SK-N-SH (cell line): ENCODE results near the gene RAB8A.

Source experiments
- CHD2 ChIP-seq: fragments of 150-350 bp; IDR thresholded peaks from 2 replicates; pipeline ENCODE4 v1.6.1; 2018; ENCODE audit warnings: low read length; ENCODE audit not compliant: partially characterized antibody
- ELF1 ChIP-seq: IDR thresholded peaks from 2 replicates; pipeline ENCODE4 v1.4.0; 2012
- EP300 ChIP-seq, 2 experiments: IDR thresholded peaks; 2 replicates each; pipeline versions ENCODE4 v1.4.0 to v1.6.1; 2012; ENCODE audit warnings: borderline replicate concordance in 1 of 2, low read depth in 1 of 2, low read length in 1 of 2
- EZH2phosphoT487 ChIP-seq: fragments of 200-600 bp; sonication (generic); IDR thresholded peaks from 2 replicates; pipeline ENCODE4 v1.6.1; 2017; ENCODE audit warnings: low read depth, mixed run types, mild to moderate bottlenecking, antibody characterized with exemption, moderate library complexity, borderline replicate concordance
- GATA2 ChIP-seq: sonication (generic); formaldehyde crosslinking; IDR thresholded peaks from 2 replicates; pipeline ENCODE4 v1.5.0; 2020; ENCODE audit warnings: mild to moderate bottlenecking, missing genetic modification reagents
- NRF1 ChIP-seq: IDR thresholded peaks from 2 replicates; pipeline ENCODE4 v1.6.1; 2012; ENCODE audit warnings: low read depth, mild to moderate bottlenecking, low read length
- POLR2AphosphoS5 ChIP-seq: IDR thresholded peaks from 2 replicates; pipeline ENCODE4 v1.6.1; 2012; ENCODE audit warnings: low read depth, low read length
- RAD21 ChIP-seq: IDR thresholded peaks from 2 replicates; pipeline ENCODE4 v1.6.1; 2012; ENCODE audit warnings: mild to moderate bottlenecking, low read length
- YY1 ChIP-seq: IDR thresholded peaks from 2 replicates; pipeline ENCODE4 v1.4.0; 2012; ENCODE audit warnings: low read depth, mild to moderate bottlenecking
- TF ChIP-seq, protein P1 (sequence below): IDR thresholded peaks from 2 replicates; pipeline ENCODE4 v1.4.0; 2012; ENCODE audit warnings: low read depth
- TF ChIP-seq, protein P2 (sequence below): fragments of 200-600 bp; sonication (generic); IDR thresholded peaks from 2 replicates; pipeline ENCODE4 v1.6.1; 2017; ENCODE audit warnings: antibody characterized with exemption, mild to moderate bottlenecking, moderate library complexity
- TF ChIP-seq, protein P3 (sequence below): IDR thresholded peaks from 2 replicates; pipeline ENCODE4; 2012

DNA sequence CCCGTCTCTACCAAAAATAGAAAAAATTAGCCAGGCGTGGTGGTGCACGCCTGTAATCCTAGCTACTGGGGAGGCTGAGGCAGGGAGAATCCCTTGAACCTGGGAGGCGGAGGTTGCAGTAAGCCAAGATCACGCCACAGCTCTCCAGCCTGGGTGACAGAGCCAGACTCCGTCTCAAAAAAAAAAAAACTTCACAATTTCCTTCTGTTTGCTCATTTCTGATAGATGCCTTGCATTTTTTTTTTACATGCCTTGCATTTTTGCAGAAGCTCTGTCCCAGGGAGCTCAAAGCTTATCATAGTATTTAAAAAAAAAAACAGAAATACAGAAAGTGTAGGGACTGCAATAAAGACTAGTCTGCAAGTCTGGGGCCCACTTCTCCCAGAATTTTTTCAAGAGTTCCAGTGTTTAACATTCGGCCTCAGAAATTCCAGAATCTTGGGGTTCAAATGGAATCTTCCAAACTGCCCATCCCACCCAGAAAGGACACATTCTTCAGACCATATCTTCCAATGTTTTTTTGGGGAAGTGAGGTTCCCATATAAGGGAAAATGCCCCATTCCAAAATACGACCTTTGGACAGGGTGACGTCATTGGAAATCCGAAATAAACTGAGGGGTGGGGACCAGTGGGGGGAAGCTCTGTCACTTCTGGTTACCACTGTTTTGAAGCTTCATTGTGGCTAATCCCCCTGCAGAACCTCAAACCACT is 17.2 kb upstream of the RAB8A start:
- TF ChIP-seq, protein P1, sequence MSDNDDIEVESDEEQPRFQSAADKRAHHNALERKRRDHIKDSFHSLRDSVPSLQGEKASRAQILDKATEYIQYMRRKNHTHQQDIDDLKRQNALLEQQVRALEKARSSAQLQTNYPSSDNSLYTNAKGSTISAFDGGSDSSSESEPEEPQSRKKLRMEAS = no peak
- TF ChIP-seq RAD21 (no peak), YY1 (no peak), CHD2 (no peak), GATA2 (CRISPR knock-in tag) (no peak), ELF1 (no peak), EP300 (IDR thresholded peaks at IDR 0.05; ENCODE audit: borderline replicate concordance in 1 of 2, low read depth in 1 of 2, low read length in 1 of 2) (no peak), POLR2AphosphoS5 (no peak), EZH2phosphoT487 (no peak), NRF1 (no peak)
- TF ChIP-seq, protein P2, sequence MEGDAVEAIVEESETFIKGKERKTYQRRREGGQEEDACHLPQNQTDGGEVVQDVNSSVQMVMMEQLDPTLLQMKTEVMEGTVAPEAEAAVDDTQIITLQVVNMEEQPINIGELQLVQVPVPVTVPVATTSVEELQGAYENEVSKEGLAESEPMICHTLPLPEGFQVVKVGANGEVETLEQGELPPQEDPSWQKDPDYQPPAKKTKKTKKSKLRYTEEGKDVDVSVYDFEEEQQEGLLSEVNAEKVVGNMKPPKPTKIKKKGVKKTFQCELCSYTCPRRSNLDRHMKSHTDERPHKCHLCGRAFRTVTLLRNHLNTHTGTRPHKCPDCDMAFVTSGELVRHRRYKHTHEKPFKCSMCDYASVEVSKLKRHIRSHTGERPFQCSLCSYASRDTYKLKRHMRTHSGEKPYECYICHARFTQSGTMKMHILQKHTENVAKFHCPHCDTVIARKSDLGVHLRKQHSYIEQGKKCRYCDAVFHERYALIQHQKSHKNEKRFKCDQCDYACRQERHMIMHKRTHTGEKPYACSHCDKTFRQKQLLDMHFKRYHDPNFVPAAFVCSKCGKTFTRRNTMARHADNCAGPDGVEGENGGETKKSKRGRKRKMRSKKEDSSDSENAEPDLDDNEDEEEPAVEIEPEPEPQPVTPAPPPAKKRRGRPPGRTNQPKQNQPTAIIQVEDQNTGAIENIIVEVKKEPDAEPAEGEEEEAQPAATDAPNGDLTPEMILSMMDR = no peak
- TF ChIP-seq, protein P3, sequence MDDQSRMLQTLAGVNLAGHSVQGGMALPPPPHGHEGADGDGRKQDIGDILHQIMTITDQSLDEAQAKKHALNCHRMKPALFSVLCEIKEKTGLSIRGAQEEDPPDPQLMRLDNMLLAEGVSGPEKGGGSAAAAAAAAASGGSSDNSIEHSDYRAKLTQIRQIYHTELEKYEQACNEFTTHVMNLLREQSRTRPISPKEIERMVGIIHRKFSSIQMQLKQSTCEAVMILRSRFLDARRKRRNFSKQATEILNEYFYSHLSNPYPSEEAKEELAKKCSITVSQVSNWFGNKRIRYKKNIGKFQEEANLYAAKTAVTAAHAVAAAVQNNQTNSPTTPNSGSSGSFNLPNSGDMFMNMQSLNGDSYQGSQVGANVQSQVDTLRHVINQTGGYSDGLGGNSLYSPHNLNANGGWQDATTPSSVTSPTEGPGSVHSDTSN = no peak
